SKM-1 (cell line): Measurements from ENCODE around the gene CHCHD5.
"Not testable (repeated sequence)": the region's sequence is repeated elsewhere in the genome, so short reads cannot be mapped to it uniquely, and the experiment has no call there.

Experiments used
- DNase-seq: peaks from one replicate; lab custom pipeline; 2025; ENCODE audit not compliant: unreplicated experiment; lab: John Stamatoyannopoulos, UW

CHCHD5 gene

GRCh38 chr2:112585873-112586464 lies 1.6 kb downstream of the CHCHD5 start:
- no peak for DNase-seq

DNA sequence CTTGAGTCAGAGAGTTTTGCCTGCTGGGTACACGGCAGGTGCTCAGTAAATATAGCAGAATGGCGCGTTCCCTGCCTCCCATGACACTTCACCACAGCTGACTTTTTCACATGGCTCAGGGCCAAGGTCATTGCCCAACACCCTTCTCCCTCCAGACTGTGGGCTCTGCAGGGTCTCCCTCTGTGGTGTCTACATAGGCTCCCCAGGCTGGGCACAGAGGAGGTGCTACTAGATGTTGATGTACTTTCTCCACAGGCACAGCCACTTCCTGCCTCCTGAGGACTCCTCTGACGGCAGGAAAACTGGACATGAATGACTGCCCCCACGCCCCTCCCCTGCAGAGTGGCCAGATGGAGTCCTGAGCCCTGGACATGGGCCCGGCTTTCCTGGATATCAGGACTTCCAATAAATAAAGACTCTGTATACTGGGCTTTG lies 4.2 kb downstream of the CHCHD5 start:
- DNase-seq = no peak

DNA sequence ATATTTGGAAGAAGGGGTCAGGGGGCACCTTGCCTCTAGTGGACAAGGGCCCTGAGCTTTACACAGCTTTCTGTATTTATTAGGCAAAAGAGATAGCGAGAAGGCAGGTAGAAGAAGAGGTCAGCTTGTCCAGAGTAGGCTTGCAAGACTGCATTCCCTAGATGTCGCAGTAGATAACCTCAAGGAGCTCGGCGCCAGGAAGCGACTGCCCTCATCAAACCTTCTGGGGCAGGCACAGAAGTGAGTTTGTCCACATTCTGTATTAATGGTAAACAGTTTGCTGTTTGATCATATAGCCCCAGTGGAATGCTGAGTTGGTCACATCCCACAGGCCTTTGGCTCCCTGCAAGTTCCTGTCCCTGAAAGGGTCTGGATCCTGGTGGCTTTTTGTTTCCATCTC lies 7.0 kb downstream of the CHCHD5 start:
- DNase-seq = no peak

DNA sequence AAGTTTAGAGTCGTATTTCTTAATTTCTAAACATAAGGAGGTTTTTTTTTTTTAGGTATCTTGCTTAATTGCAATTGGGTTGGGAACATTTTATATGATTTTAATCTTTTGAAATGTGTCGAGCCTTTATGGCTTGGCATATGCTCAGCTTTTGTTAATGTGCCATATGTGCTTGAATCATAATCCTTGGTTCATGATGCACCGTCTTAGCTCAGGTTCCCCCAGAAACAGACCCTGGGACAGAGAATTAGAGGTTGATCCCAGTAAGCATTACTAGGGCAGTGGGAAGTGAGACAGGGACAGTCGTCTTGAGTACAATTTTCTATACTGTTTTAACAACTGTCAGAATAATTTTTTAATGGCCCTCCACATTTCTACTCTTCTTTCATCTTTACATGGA lies 9.3 kb downstream of the CHCHD5 start:
- DNase-seq = no peak

GRCh38 chr2:112597537-112598322 lies 13.3 kb downstream of the CHCHD5 start:
- no peak for DNase-seq

- DNase-seq = no peak
These were observed 16.2 kb downstream of the CHCHD5 start for GRCh38 chr2:112600634-112601033.

DNA sequence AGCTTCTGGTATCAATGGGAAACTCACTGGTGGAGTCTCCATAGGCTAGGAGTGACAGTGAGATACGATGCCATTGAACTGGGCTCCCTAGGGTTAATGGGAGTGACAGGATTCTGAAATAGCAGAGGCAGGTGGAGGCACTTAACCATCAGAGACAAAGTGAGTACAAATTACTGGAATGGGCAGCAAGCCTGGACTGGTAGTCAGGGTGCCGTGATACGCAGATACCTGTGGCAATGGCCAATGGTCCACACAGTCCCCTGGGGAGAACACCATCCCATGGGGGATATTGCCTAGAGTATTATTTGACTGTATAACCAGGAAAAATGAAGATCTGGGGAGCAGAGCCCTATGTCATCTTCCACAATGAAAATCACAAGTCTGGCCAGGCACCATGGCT lies 17.3 kb downstream of the CHCHD5 start:
- DNase-seq = no peak

- DNase-seq = no peak
These were observed 18.5 kb downstream of the CHCHD5 start for GRCh38 chr2:112602917-112603316.

DNA sequence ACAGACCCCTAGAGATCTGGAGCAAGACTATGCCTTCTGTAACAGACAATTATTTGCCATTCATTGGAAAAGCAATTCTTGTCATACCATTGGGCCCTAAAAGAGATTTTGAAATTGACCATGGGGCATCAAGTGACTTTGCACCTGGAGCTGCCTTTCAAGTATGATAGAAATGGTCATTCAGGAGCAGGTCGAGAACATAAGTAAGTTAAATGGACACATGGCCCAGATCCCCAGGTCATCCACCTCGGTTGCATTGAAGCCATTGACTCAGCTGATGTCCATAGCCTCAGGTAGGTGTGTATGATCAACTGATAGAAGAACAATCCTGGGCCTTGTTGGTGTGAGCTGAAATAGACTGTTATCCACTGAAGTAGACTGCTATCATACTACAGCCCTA lies 19.3 kb downstream of the CHCHD5 start:
- no peak for DNase-seq

- DNase-seq = no peak
These were observed 20.5 kb downstream of the CHCHD5 start for GRCh38 chr2:112604952-112605351.

DNA sequence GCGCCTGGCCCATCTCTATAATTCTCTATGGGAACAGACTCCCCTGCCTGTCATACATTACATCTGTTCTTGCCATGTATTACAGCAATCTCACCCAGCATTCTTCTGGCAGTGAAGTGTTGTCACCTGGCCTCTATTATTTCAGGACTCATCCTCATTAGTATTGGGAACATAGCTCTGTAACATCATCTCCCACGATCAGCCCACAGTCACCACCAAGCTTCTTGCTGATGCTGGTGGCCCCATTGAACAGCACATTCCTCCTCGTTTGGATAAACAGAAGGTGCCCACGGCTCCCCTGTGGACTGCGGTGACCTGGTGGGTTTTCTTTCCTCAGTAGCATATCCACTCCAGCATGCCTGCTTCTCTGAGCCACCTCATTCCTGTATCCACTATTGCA lies 21.5 kb downstream of the CHCHD5 start:
- DNase-seq = no peak

DNA sequence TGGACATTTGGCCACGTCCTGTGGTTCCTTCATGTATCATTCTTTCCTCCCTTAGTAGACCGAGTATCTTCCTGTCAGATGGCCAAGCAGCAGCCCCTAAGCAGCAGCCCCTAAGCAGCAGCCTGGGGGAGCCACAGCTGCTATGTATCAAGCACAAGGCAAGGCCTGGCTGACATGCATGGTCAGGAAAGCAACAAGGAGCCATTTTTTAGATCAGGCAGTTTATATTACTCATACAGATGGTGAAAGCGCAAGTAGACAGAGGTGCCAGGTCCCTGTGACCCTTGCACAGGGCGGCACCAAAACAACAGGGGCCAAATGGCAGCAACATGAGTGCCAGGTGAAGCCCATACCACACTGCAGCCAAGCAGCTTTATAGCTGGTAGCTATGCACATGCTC lies 22.1 kb downstream of the CHCHD5 start:
- no peak for DNase-seq

- no peak for DNase-seq
These were observed 23.4 kb downstream of the CHCHD5 start for GRCh38 chr2:112607680-112608438.

DNA sequence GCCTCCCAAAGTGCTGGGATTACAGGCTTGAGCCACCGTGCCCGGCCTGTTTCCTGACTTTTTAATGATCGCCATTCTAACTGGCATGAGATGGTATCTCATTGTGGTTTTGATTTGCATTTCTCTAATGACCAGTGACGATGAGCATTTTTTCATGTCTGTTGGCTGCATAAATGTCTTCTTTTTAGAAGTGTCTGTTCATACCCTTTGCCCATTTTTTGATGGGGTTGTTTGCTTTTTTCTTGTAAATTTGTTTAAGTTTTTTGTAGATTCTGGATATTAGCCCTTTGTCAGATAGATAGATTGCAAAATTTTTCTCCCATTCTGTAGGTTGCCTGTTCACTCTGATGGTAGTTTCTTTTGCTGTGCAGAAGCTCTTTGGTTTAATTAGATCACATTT lies 24.9 kb downstream of the CHCHD5 start:
- DNase-seq = not testable (repeated sequence)

GRCh38 chr2:112612283-112612682 lies 27.9 kb downstream of the CHCHD5 start:
- DNase-seq = not testable (repeated sequence)

DNA sequence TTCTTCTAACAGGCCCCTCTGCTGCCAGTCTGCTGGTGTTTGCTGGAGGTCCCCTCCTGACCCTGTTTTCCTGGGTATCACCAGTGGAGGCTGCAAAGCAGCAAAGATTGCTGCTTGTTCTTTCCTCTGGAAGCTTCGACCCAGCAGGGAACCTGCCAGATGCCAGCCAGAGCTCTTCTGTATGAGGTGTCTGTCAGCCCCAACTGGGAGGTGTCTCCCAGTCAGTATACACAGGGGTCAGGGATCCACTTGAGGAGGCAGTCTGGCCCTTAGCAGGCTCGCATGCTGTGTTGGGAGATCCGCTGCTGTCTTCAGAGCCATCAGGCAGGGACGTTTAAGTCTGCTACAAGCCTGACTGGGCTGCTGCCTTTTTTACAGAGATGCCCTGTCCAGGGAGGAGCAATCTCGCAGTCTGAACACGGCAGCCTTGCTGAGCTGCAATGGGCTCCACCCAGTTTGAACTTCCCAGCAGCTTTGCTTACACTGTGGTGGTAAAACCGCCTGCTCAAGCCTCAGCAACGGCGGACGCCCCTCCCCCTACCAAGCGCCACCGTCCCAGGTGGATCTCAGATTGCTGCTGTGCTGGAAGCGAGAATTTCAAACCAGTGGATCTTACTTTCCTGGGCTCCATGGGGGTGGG lies 29.9 kb downstream of the CHCHD5 start:
- no peak for DNase-seq

DNA sequence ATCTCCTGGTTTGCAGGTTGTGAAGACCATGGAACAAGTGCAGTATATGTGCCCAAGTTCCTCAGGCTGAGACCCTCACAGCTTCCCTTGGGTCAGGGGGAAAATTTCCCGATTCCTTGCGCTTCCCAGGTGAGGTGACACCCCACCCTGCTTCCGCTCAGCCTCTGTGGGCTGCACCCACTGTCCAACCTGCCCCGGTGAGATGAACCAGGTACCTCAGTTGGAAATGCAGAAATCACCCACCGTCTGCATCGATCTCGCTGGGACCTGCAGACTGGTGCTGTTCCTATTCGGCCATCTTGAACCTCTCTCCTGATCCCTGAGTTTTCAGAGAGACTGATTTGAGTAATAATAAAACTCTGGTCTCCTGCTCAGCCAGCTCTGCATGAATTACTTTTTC lies 30.6 kb downstream of the CHCHD5 start:
- no peak for DNase-seq

DNA sequence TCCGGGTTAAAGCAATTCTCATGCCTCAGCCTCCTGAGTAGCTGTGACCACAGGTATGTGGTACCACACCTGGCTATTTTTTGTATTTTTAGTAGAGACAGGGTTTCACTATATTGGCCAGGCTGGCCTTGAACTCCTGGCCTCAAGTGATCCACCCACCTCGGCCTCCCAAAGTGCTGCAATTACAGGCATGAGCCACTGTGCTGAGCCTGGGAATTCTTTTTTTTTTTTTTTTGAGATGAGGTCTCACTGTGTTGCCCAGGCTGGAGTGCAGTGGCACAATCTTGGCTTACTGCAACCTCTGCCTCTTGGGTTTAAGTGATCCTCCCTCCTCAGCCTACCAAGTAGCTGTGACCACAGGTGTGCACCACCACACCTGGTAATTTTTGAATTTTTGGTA lies 31.4 kb downstream of the CHCHD5 start:
- DNase-seq = not testable (repeated sequence)

DNA sequence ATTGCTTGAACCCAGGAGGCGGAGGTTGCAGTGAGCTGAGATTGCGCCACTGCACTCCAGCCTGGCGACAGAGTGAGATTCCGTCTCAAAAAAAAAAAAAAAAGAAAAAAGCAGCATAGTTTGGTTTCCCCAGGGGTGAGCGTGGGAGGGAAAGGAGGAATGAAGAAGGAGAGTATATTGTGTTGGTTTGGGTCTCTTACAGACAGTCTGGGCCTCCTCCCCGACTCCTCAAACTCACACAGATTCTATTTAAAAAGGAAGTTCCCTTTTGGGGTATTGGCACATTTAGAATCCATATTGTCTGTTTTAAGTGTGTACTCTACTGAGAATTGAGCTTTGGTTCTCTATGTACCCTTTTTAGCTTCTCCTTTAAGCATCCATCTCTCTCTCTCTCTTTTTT lies 34.0 kb downstream of the CHCHD5 start:
- DNase-seq = peak; percentile 48

DNA sequence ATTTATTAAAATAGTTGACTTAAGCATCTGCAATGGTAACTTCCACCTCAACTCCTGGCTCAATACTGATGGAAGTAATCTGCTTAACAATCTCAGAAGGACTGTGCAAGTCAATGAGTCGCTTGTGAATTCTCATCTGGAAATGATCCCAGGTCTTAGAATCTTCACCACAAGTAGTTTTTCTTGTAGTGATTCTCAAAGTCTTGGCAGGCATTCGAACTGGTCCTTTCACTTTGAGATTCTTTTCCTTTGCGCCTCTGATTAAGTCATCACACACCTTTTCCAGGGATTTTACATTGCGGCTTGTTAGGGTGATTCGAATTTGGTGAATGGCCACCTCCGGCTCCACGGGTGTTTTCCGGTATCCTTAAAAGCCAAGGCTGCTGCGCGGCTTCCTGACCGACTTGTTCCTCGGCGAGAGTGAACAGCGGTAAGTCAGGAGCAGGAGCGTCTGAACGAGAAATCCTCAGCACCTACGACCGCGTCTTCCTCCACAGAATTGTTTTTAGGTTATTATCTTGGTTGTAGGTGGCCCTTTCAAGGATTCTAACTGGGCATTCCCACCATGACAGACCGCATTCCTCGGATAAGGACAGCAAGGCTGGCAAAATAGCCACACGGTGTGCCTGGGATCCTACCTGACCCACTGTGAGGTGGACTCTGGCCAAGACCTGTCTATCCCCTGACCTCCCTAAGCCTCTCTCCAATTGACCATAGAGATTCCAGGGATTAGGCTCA lies 37.5 kb downstream of the CHCHD5 start:
- DNase-seq = no peak

DNA sequence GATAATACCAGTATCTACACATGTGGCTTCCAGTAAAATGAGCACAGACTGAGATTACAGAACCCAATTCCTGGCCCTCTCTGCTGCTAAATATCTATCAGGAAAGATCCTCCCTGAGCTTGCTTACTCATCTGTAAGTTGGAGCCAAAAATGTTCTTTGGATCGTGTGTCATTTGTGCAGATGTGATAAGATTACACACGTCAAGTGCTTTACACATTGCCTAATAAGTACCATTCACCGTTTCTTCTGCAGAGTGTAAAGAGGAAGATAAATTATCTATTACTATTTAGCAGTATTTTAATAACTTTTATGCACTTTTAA lies 38.1 kb downstream of the CHCHD5 start:
- DNase-seq = no peak
